Measurements from ENCODE around the gene SH2B3.

SH2B3 gene

DNA sequence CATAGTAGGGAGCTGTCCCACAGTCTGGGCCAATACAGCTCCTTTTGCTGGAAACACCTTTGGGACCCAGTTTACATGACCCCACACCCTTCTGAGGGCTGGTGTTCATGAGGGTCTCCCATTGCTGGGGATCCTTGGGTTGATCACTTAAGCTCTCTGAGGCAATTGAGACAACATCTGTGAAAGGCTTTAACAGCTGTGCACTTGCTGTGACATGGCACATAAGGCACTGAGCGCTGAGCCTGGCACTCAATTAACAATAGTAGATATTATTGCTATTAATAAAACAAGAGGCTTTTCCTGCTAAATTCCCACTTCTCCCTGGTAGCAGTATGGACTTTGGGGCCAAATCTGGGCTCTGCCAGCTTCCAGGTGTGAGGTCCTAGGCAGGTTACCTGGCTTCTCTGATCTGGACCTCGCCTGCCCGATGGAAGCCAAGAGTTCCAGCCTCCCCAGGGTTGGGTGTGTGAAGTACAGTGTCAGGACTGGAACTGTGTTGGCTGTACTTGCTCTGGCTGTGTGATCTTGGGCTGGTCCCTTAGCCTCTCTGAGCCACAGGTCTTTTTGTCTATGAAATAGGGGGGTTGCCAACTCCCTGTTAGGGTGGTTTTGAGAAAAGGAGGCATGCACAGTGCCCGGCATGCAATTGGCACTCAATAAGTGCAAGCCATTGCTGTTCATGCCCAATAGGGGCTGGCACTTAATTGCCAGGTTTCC is 3.1 kb downstream of the SH2B3 start:
- in situ Hi-C loops (cut with MboI; ENCODE audit: low sequenced_read_pairs) = loop anchor here (5.0 kb wide), 1 partner anchor 38 kb away; no protein-coding TSS in a partner anchor

DNA sequence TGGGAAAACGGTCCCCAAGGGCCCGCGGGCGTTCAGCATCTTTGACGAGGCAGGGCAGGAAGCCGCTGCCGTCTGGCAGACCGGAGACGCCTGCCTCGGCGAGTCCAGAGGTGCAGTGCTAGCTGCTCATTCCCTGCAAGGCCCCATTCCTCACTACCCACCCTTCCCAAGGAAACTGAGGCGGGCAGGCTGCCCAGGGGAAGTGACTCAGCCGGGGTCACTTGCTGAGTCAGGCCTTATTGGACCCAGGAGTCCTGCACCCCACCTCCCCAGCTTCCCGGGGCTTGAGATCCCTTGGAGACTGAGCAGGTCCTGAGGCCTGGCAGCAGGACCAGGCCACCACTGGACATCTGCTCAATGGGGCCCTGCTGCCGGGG is 3.7 kb downstream of the SH2B3 start:
- in situ Hi-C loops (cut with MboI; ENCODE audit: low sequenced_read_pairs) = loop anchor here (5.0 kb wide), 1 partner anchor 38 kb away; no protein-coding TSS in a partner anchor

DNA sequence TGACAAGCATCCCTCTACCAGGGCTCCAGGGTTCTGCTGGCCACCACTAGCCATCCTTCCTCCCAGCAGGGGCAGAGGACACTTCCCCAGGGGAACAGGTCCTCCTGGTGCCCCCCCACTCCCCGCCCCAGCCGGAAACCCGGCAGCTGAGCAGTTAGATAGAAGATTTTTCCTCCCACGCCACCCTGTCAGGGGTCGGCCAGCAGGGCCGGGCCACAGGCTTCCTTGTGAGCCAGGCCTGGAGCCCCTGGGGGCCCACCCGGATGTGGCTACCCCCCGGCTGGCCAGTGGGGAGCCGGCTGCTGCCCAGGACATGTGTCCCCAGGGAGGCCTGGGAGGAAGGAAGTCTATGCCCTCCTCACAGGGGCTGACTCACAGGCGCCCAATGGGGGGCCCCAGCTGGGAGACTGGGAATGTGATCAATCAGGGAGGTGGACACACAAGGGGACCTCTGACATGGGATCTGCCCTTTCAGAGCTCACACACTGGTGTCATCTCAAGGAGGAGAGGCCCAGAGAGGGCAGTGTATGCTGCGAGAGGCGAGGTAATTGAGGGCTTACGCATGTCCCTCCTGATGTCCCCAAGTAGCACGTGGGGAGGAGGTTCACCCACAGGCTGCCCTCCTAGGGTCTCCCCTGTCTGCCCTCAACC is 4.2 kb downstream of the SH2B3 start:
- in situ Hi-C loops (cut with MboI; ENCODE audit: low sequenced_read_pairs) = loop anchor here (5.0 kb wide), 1 partner anchor 37 kb away; no protein-coding TSS in a partner anchor

DNA sequence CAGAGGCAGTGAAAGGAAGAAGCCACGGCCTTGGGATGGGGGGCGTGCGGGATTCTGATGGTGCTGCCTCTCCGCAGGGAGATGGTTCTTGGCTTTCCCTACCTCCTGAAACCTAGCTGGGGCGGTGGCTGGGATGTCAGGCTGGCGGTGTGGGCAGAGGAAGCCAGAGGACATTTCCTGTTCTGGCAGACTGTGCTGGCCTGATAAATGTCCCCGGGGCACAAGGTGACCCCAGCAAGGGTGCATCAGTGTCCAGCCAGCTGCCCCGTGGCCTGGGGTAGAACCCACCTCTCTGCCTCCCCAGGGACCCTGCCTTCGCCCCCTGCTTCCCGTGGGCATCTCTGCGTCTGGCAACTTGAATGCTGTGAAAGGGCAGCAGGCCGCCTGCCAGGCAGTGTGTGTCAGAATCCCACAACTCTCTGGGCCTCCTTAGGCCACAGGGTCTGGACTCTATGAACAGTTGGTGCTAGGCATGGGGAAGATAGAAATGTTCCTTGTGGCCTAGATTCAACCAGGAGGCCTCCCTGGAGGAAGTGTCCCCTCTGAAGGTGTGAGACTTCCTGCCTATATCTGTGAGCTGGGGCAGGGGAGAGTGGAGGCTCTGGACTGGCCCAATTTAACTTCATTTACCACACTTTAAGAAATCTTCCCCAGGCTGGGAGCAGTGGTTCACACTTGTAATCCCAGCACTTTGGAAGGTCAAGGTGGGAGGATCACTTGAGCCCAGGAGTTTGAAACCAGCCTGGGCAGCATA is 4.9 kb downstream of the SH2B3 start:
- in situ Hi-C loops (cut with MboI; ENCODE audit: low sequenced_read_pairs) = no loop called here

DNA sequence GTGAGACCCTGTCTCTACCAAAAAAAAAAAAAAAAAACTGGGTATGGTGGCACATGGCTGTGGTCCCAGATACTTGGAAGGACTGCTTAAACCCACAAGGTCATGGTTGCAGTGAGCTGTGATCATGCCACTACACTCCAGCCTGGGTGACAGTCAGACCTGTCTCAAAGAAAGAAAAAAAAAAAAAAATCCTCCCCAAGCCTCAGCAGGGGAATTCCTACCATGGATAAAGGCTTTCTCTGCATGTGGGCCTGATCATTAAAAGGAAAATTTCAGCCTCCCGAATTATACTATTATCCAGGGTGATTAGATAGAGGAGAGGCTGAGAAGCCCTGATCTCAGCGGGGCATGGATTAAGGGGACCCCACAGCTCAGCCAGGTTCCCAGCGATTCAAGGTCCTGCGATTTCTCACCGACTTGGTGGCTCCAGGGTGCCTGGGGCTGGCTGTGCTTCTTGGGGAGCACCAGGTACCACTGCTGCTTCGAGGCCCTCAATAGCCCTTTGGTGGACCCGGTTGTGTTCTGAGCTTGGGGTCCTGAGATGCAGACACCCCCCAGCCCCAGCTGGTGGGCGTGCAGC is 5.6 kb downstream of the SH2B3 start:
- in situ Hi-C loops (cut with MboI; ENCODE audit: low sequenced_read_pairs) = no loop called here

DNA sequence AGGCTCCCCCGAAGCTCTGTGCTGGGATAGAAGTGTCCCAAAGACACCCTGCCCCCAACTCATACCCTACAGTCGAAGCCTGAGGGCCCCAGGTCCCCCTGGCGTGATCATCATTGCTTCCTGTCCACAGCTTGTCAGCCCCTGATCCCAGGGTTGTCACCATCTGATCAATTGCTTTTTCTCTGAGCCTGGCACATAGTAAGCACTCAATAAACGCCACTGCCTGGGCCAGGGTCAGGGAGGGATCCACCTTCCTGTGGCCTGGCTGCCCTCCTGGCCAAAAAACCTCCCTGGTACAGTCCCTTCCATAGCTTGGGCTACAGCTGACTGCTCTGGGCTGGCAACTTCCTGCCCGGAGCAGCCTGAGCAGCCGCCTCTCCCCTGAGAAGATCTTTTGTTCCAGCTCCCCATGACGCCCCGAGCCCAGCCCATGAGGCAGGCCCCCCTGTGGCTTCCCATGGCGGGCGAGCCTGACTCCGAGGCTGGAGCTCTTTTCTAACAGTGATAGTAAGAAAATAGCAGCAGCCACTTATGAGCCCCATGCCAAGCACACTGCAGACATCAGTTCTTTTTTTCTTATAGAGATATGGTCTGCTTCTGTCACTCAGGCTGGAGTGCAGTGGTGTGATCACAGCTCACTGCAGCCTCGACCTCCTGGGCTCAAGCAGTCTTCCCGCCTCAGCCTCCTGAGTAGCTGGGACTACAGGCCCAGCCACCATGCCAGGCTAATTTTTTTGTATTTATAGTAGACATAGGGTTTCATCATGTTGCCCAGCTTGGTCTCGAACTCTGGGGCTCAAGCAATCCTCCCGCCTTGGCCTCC is 6.5 kb downstream of the SH2B3 start:
- in situ Hi-C loops (cut with MboI; ENCODE audit: low sequenced_read_pairs) = no loop called here

DNA sequence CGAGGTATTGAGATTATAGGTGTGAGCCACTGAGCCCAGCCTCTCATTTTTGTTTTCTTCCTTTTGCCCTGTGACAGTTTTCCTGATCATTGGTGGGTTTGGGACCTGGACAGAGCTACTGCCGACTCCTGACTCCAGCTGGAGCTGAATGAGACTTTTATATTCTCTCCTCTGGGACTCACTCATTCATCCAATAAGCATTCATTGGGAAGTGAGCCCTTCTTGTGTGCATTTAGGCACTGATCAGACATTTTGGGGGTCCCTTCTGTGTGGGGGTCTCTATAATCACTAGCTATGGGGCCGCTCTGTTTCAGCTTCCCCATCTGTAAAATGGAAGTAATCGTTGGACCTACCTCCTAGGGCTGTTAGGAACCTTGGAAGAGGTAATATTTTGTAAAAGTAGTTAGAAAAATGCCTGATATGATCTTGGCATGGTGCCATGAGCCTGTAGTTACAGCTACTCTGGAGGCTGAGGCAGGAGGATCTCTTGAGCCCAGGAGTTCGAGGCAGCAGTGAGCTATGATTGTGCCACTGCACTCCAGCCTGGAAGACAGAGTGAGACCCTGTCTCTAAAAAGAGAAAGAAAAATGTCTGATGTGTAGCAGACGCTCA is 7.2 kb downstream of the SH2B3 start:
- in situ Hi-C loops (cut with MboI; ENCODE audit: low sequenced_read_pairs) = no loop called here

DNA sequence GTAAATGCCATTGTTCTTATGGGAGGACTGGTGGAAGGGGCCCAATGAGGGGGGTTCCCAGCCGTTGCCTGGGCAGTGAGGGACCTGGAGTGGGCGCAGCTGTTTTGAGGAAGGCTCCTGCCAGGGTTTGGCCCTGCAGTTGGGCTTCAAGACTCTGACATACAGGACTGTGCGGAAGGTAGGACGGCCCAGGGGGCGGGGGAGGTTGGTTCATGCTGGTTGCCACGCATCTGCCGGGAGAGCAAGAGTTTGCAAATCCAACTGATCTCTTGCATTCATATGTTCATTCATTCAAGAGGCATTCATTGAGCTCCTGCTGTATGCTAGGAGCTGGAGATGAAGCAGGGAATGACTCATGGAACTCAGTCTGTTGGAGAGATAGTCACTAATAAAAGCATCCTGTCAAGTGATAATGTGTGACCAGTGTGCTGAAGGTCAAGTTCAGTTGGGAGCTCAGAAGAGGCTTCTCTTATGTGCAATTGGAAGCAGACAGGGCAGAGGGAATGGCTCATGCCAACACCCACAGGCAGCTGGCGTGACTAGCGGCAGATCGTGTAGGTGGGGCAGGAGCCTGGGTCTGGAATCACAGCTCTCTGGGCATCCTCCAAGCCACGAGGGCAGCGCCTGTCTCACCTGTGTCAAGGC is 7.8 kb downstream of the SH2B3 start:
- in situ Hi-C loops (cut with MboI; ENCODE audit: low sequenced_read_pairs) = no loop called here

DNA sequence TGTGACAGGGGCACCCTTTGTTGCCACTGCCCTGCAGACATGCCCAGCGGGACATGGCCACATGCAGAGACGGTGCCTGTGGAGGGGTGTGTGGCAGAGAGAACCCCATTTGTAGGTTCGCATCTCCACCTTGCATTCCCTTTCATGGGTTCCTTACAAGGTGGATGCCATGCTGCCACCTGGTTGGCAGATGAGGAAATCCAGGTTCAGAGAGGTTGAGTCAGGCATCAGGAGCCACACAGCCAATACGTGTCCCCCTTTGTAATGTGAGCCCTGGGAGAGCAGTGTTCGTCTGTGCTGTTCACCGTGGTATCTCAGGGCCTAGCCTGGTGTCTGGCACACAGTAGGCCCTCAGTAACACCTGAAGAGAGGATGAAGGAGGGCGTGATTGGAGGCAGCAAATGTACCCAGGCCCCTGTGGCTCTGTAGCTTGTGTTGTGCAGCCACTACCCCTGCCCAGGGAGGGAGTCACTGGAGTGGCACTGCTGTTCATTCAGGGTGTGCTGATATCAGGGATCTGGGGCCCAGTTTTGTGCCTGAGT is 9.1 kb downstream of the SH2B3 start:
- in situ Hi-C loops (cut with MboI; ENCODE audit: low sequenced_read_pairs) = no loop called here

DNA sequence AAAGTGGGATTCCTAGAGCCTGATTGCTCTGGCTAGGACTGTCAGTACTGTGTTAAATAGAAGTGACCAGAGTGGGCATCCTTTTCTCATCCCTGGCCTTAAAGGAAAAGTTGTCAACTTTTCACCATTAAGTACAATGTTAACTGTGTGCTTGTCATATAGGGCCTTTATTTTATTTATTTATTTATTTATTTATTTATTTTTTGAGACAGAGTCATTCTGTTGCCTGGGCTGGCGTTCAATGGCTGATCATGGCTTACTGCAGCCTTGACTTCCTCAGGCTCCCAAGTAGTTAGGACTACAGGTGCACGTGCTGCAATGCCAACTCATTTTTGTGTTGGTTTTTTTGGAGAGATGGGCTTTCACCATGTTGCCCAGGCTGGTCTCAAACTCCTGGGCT is 11.6 kb downstream of the SH2B3 start:
- in situ Hi-C loops (cut with MboI; ENCODE audit: low sequenced_read_pairs) = no loop called here

DNA sequence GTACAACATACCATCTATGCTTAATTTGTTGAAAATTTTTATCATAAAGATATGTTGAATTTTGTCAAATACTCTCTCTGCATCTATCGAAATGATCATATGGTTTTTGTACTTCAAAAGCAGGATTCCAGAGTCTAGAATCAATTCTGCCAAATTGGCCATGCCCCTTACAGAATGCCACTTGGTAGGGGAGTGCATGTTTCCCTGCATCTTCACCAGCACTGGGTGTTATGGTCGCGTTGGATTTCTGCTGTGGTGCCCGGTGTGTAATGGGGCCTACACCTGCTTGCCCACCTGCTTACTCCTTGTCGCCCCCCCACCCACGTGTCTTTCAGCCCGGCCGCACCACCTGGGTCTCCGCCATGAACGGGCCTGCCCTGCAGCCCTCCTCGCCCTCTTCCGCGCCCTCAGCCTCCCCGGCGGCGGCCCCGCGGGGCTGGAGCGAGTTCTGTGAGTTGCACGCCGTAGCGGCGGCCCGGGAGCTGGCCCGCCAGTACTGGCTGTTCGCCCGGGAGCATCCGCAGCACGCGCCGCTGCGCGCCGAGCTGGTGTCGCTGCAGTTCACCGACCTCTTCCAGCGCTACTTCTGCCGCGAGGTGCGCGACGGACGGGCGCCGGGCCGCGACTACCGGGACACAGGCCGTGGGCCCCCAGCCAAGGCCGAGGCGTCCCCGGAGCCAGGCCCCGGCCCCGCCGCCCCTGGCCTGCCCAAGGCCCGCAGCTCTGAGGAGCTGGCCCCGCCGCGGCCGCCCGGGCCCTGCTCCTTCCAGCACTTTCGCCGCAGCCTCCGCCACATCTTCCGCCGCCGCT is 12.3 kb downstream of the SH2B3 start:
- in situ Hi-C loops (cut with MboI; ENCODE audit: low sequenced_read_pairs) = no loop called here

DNA sequence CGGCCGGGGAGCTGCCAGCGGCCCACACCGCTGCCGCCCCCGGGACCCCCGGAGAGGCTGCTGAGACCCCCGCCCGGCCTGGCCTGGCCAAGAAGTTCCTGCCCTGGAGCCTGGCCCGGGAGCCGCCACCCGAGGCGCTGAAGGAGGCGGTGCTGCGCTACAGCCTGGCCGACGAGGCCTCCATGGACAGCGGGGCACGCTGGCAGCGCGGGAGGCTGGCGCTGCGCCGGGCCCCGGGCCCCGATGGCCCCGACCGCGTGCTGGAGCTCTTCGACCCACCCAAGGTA is 12.8 kb downstream of the SH2B3 start:
- in situ Hi-C loops (cut with MboI; ENCODE audit: low sequenced_read_pairs) = no loop called here

DNA sequence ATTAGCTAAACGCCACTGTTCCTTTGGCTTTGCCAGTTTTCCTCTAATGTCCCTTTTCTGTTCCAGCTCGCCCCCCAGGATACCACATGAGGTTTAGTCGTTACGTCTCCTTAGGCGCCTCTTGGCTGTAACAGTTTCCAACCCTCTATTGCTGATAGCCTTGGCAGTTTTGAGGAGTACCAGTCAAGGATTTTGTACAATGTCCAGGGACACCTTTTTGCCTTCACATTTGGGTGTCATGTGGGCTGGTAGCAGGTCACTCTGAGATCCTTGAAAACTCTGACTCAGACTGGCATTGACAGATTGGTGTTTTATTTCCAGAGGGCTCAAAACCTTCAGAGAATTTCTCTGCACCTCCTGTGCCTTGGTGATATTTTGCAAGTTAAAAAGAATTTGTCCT is 14.1 kb downstream of the SH2B3 start:
- in situ Hi-C loops (cut with MboI; ENCODE audit: low sequenced_read_pairs) = no loop called here

DNA sequence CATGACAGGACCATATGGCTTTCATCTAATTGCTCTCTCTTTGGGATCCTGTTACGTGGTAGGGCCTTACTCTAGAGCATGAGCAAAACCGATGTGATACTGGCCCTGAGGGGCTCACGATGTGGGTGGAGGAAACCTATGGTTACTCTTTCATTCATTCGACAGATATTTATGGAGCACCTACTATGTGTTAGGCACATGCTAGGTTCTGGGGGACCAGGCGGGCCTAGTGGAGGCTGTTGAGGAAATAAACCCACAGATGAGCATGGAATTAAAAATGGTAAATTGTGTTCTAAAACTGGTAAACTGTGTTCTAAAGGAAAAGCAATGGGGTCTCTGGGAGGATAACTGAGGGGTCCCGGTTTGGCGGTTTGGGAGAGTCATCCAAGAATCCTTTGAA is 14.8 kb downstream of the SH2B3 start:
- in situ Hi-C loops (cut with MboI; ENCODE audit: low sequenced_read_pairs) = no loop called here

DNA sequence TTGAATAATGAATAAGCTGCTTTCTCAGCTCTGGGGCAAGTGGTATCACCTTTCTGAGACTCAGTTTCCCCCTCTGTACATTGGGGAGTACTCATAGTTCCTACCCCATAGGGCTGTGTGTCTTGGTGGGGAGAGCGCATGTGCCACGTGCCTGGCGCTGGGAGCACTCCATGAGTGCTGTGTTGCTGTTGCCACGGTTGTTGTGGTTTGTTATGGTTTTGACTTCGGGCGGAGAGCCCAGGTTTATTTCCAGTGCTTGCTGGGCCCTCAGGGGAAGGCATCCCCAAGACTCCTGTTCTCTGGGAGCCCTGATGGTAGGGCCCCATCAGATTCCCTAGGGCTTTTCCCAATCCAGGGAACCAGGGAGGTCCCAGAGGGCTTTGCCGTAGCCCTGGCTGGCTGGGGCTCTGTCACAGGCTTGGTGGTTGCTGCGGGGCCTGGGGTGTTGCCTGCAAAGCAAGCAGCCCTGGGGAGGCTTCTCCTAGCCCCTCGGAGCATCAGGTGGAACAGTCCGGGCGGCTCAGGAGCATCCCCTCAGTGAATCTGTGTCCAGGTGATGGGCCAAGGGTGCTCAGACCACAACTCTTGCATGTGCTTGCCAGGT is 18.6 kb downstream of the SH2B3 start:
- in situ Hi-C loops (cut with MboI; ENCODE audit: low sequenced_read_pairs) = no loop called here

DNA sequence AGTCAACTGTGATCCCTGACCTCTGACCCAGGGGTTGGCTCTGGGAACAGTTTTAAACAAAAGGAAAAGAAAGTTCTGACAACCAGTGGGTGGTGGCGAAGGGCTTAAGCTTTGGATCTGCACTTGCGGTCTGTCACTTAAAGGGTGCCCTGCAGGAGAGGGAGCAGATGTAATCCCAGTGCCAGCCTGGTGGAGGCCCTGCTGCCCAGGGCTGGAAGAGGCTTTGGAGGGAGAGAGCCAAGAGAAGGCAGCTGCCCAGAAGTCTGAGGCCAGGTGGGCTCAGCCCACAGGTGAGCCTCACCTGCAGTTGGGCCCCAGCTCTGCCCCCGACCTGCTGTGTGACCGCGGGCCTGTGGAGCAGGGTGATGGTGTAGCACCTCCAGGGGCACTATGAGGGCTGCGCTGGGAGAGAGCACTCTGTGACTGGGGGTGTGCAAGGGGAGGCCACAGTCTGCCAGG is 19.1 kb downstream of the SH2B3 start:
- in situ Hi-C loops (cut with MboI; ENCODE audit: low sequenced_read_pairs) = no loop called here

DNA sequence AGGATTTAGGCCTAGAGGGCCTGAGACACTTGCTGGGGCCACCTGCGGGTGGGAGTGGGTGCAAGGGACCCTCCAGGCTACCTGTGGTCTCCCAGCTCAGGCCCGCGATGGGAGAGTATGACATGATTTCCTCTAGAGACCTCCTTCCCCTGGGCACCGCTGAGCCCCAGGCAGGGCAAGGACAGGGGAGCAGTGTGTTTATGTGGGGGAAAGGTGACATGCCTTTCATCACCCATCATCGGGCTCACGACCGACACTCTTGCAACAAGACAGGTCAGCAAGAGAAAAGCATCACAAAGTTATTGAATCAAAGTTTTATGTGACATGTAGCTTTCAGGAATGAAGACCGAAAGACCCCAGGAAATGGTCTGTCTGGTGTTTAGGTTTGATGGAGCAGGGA is 19.9 kb downstream of the SH2B3 start:
- in situ Hi-C loops (cut with MboI; ENCODE audit: low sequenced_read_pairs) = no loop called here

All from HL-60/S4 treated with phorbol 12-myristate 13-acetate at 8.2 ng/mL for 4 days and 3 days (cell line).